ENCODE results near the gene DMTF1.

GRCh38 chr7:87154166-87154565 lies 1.9 kb downstream of the DMTF1 start:
- no peak for TF ChIP-seq POLR2A (IDR thresholded peaks at IDR 0.05; ENCODE audit: low read depth, low read length)
- TF ChIP-seq CBX3 (IDR thresholded peaks at IDR 0.05; ENCODE audit: borderline replicate concordance, low read depth): no peak
- TF ChIP-seq POLR2AphosphoS5 (IDR thresholded peaks at IDR 0.05; ENCODE audit: low read length): no peak
- TF ChIP-seq CTCF (IDR thresholded peaks at IDR 0.05 in 2 of 3, conservative IDR thresholded peaks at IDR 0.05 in 1 of 3; ENCODE audit: control insufficient read depth in 2 of 3, extremely low read depth in 1 of 3, insufficient read depth in 1 of 3, low read depth in 3 of 3, low read length in 3 of 3): no peak
- TF ChIP-seq SPI1 (IDR thresholded peaks at IDR 0.05; ENCODE audit: borderline replicate concordance, insufficient read depth, low read depth, low read length): no peak
- TF ChIP-seq HDGF (IDR thresholded peaks at IDR 0.05): no peak
- no peak for TF ChIP-seq EZH2 (IDR thresholded peaks at IDR 0.05; ENCODE audit: borderline replicate concordance, control insufficient read depth, low read depth, low read length)
- no peak for TF ChIP-seq MEF2B (IDR thresholded peaks at IDR 0.05; ENCODE audit: partially characterized antibody, poor library complexity, severe bottlenecking)
- TF ChIP-seq CEBPB (IDR thresholded peaks at IDR 0.05; ENCODE audit: borderline replicate concordance in 1 of 2, low read depth in 2 of 2, low read length in 2 of 2): no peak
- no peak for TF ChIP-seq NR2C2 (IDR thresholded peaks at IDR 0.05; ENCODE audit: borderline replicate concordance, control insufficient read depth, insufficient read length, low read depth)
- TF ChIP-seq GABPA (IDR thresholded peaks at IDR 0.05; ENCODE audit: low read depth): no peak
- TF ChIP-seq, protein P1, sequence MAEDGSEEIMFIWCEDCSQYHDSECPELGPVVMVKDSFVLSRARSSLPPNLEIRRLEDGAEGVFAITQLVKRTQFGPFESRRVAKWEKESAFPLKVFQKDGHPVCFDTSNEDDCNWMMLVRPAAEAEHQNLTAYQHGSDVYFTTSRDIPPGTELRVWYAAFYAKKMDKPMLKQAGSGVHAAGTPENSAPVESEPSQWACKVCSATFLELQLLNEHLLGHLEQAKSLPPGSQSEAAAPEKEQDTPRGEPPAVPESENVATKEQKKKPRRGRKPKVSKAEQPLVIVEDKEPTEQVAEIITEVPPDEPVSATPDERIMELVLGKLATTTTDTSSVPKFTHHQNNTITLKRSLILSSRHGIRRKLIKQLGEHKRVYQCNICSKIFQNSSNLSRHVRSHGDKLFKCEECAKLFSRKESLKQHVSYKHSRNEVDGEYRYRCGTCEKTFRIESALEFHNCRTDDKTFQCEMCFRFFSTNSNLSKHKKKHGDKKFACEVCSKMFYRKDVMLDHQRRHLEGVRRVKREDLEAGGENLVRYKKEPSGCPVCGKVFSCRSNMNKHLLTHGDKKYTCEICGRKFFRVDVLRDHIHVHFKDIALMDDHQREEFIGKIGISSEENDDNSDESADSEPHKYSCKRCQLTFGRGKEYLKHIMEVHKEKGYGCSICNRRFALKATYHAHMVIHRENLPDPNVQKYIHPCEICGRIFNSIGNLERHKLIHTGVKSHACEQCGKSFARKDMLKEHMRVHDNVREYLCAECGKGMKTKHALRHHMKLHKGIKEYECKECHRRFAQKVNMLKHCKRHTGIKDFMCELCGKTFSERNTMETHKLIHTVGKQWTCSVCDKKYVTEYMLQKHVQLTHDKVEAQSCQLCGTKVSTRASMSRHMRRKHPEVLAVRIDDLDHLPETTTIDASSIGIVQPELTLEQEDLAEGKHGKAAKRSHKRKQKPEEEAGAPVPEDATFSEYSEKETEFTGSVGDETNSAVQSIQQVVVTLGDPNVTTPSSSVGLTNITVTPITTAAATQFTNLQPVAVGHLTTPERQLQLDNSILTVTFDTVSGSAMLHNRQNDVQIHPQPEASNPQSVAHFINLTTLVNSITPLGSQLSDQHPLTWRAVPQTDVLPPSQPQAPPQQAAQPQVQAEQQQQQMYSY (CRISPR knock-in tag; IDR thresholded peaks at IDR 0.05): no peak
- TF ChIP-seq ZSCAN29 (IDR thresholded peaks at IDR 0.05): no peak
- TF ChIP-seq, protein P2, sequence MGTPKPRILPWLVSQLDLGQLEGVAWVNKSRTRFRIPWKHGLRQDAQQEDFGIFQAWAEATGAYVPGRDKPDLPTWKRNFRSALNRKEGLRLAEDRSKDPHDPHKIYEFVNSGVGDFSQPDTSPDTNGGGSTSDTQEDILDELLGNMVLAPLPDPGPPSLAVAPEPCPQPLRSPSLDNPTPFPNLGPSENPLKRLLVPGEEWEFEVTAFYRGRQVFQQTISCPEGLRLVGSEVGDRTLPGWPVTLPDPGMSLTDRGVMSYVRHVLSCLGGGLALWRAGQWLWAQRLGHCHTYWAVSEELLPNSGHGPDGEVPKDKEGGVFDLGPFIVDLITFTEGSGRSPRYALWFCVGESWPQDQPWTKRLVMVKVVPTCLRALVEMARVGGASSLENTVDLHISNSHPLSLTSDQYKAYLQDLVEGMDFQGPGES (IDR thresholded peaks at IDR 0.05): no peak

Data from GM12878 (cell line).